A549 (cell line): ENCODE results near the gene BGN.

Experiments
- BHLHE40 ChIP-seq: IDR thresholded peaks from 2 replicates; pipeline ENCODE4 v1.6.1; 2012; ENCODE audit warnings: low read depth, low read length, inconsistent platforms
- CBX8 ChIP-seq: fragments of 200-600 bp; sonication (generic); IDR thresholded peaks from 2 replicates; pipeline ENCODE4 v1.6.1; 2016
- CEBPB ChIP-seq, 2 experiments: fragments of >200 bp in 1 of 2; sonication (Bioruptor Twin) in 1 of 2; formaldehyde crosslinking in 1 of 2; IDR thresholded peaks; 2 replicates each; pipeline ENCODE4 v1.6.1; 2012 to 2016
- CTCF ChIP-seq: fragments of >200 bp; sonication (Bioruptor Twin); formaldehyde crosslinking; IDR thresholded peaks from 3 replicates; pipeline ENCODE4 v1.5.1; 2016
- EP300 ChIP-seq, 2 experiments: fragments of >200 bp; sonication (Bioruptor Twin); formaldehyde crosslinking; IDR thresholded peaks; 2 replicates in 1 of 2; 3 replicates in 1 of 2; pipeline ENCODE4 v1.6.1; 2016 to 2017
- HMGXB4 ChIP-seq: fragments of 250-450 bp; sonication (Bioruptor Pico); IDR thresholded peaks from 2 replicates; pipeline ENCODE4 v1.5.0; 2021; ENCODE audit warnings: mild to moderate bottlenecking, moderate library complexity, borderline replicate concordance
- MYC ChIP-seq: IDR thresholded peaks from 2 replicates; pipeline ENCODE4 v1.6.1; 2012; ENCODE audit warnings: mild to moderate bottlenecking, inconsistent platforms, low read length, improper control_type of control experiment, borderline replicate concordance
- NR3C1 ChIP-seq: fragments of >200 bp; sonication (Bioruptor Twin); formaldehyde crosslinking; IDR thresholded peaks from 3 replicates; pipeline ENCODE4 v1.6.1; 2017
- POLR2A ChIP-seq: IDR thresholded peaks from 2 replicates; pipeline ENCODE4 v1.6.1; 2012; ENCODE audit warnings: mild to moderate bottlenecking, low read length
- RARB ChIP-seq: fragments of 250-450 bp; sonication (Bioruptor Pico); IDR thresholded peaks from 2 replicates; pipeline ENCODE4 v1.8.0; 2021; ENCODE audit warnings: mild to moderate bottlenecking, moderate library complexity
- RNF2 ChIP-seq: fragments of 200-600 bp; sonication (generic); IDR thresholded peaks from 2 replicates; pipeline ENCODE4 v1.6.1; 2016; ENCODE audit warnings: low read depth, mild to moderate bottlenecking, antibody characterized with exemption, moderate library complexity, borderline replicate concordance
- SMC3 ChIP-seq: fragments of >200 bp; sonication (Bioruptor Twin); formaldehyde crosslinking; IDR thresholded peaks from 3 replicates; pipeline ENCODE4 v1.6.1; 2018; ENCODE audit warnings: inconsistent platforms
- USF2 ChIP-seq: fragments of 450-650 bp; IDR thresholded peaks from 2 replicates; pipeline ENCODE4 v1.6.1; 2014; ENCODE audit warnings: antibody characterized with exemption
- ZFP36 ChIP-seq: fragments of 450-650 bp; IDR thresholded peaks from 2 replicates; pipeline ENCODE4 v1.6.1; 2014; ENCODE audit warnings: borderline replicate concordance; ENCODE audit not compliant: partially characterized antibody

GRCh38 chrX:153527208-153527607 is 32.4 kb downstream of the BGN start:
- TF ChIP-seq CTCF (no peak), RNF2 (no peak), CEBPB (IDR thresholded peaks at IDR 0.05) (no peak), BHLHE40 (no peak), POLR2A (no peak), RARB (CRISPR knock-in tag) (no peak), EP300 (IDR thresholded peaks at IDR 0.05) (no peak), USF2 (no peak), MYC (no peak), SMC3 (no peak), HMGXB4 (CRISPR knock-in tag) (no peak), NR3C1 (no peak), ZFP36 (no peak), CBX8 (no peak)
